HCT116 (cell line): ENCODE results near the gene SNX20. TPM values are rescaled to one million over a fixed set of nuclear protein-coding genes. Genes with fewer than 3 reads are reported as not detected.

Experiments used
- ATAC-seq: fragments of 200-7000 bp; cut with Tn5 transposase; 2 replicates; pipeline ENCODE4 v1.9.1; 2020; ENCODE audit warnings: mild to moderate bottlenecking, moderate library complexity
- BruUV-seq: library from RNA; stranded (reverse); fragments of 400-500 nt; replicated peaks from 2 replicates; lab custom pipeline; 2021; lab: Mats Ljungman, UMichigan
- CTCF ChIA-PET: fragments of 300-600 bp; sonication (Branson Sonifier 250); formaldehyde crosslinking; loops from one replicate; lab custom pipeline; 2021; ENCODE audit warnings: antibody characterized with exemption; lab: Charles Lee
- POLR2A ChIA-PET: fragments of 300-600, 350-600 bp; sonication (Branson Sonifier 250); formaldehyde crosslinking; loops from one replicate; lab custom pipeline; 2021; ENCODE audit warnings: antibody characterized with exemption; lab: Charles Lee
- RAD21 ChIA-PET, 2 experiments: fragments of 300-600 bp; sonication (Branson Sonifier 250); formaldehyde crosslinking; loops; one replicate each; lab custom pipeline; 2023; ENCODE audit warnings: low total read pairs in 2 of 2; ENCODE audit not compliant: uncharacterized antibody in 2 of 2, unreplicated experiment in 2 of 2, low non-redundant PET in 1 of 2; lab: Charles Lee
- DNase-seq: peaks from one replicate; pipeline ENCODE4 v3.0.0-alpha.2; 2010; ENCODE audit warnings: low read depth, low spot score
- H2AFZ ChIP-seq: fragments of 200-600 bp; shearing (Covaris generic), sonication (generic); 2 replicates; pipeline ENCODE4 v1.6.1; 2017; ENCODE audit warnings: low read depth, mixed run types, mixed read lengths, antibody characterized with exemption, low read length; ENCODE audit not compliant: poor library complexity, severe bottlenecking
- H3K27ac ChIP-seq: 2 replicates; pipeline ENCODE4 v1.5.1; 2012; ENCODE audit warnings: low read depth, low read length
- H3K27me3 ChIP-seq: fragments of 200-600 bp; sonication (generic); 2 replicates; pipeline ENCODE4 v1.6.1; 2016; ENCODE audit warnings: mixed run types, low read length, mixed read lengths; ENCODE audit not compliant: insufficient read depth
- H3K36me3 ChIP-seq, 2 experiments: fragments of 200-500 bp in 1 of 2; fragments of 200-600 bp in 1 of 2; sonication (Bioruptor generic) in 1 of 2; sonication (generic) in 1 of 2; 2 replicates each; pipeline versions ENCODE4 v1.5.1 to v1.6.1; 2014 to 2016; ENCODE audit warnings: low read length in 2 of 2, inconsistent platforms in 1 of 2, mixed read lengths in 1 of 2, mixed run types in 1 of 2; ENCODE audit not compliant: insufficient read depth in 2 of 2, control insufficient read depth in 1 of 2
- H3K4me1 ChIP-seq, 2 experiments: fragments of 200-600 bp in 1 of 2; sonication (generic) in 1 of 2; 2 replicates each; pipeline versions ENCODE4 v1.5.1 to v1.6.1; 2012 to 2017; ENCODE audit warnings: low read length in 2 of 2, inconsistent platforms in 1 of 2, mild to moderate bottlenecking in 1 of 2, mixed read lengths in 1 of 2, mixed run types in 1 of 2, moderate library complexity in 1 of 2; ENCODE audit not compliant: insufficient read depth in 2 of 2, control insufficient read depth in 1 of 2
- H3K4me2 ChIP-seq: fragments of 200-600 bp; sonication (generic); 2 replicates; pipeline ENCODE4 v1.6.1; 2017; ENCODE audit warnings: mixed run types, low read length, mixed read lengths
- H3K4me3 ChIP-seq, 2 experiments: fragments of 200-600 bp in 1 of 2; sonication (generic) in 1 of 2; replicated peaks in 1 of 2; 2 replicates each; pipeline ENCODE4 v1.5.1; 2011 to 2016; ENCODE audit warnings: low read length in 2 of 2, control low read depth in 1 of 2, low read depth in 1 of 2, mild to moderate bottlenecking in 1 of 2, mixed read lengths in 1 of 2, mixed run types in 1 of 2
- H3K79me2 ChIP-seq: fragments of 200-600 bp; sonication (generic); 2 replicates; pipeline ENCODE4 v1.6.1; 2017; ENCODE audit warnings: mild to moderate bottlenecking, mixed run types, low read length, moderate library complexity, mixed read lengths; ENCODE audit not compliant: insufficient read depth
- H3K9ac ChIP-seq: fragments of 200-600 bp; sonication (generic); 2 replicates; pipeline ENCODE4 v1.6.1; 2016; ENCODE audit warnings: low read length, mixed read lengths
- H3K9me2 ChIP-seq: fragments of 200-600 bp; sonication (generic), shearing (Covaris generic); 2 replicates; pipeline ENCODE4 v1.6.1; 2017; ENCODE audit warnings: mixed run types, mild to moderate bottlenecking, moderate library complexity; ENCODE audit not compliant: insufficient read depth
- H3K9me3 ChIP-seq, 2 experiments: fragments of 200-500 bp in 1 of 2; fragments of 200-600 bp in 1 of 2; sonication (Bioruptor generic) in 1 of 2; sonication (generic) in 1 of 2; 2 replicates each; pipeline ENCODE4 v1.6.1; 2014 to 2017; ENCODE audit warnings: low read length in 2 of 2, mixed read lengths in 2 of 2, inconsistent platforms in 1 of 2, low read depth in 1 of 2, mild to moderate bottlenecking in 1 of 2, mixed run types in 1 of 2, moderate library complexity in 1 of 2; ENCODE audit not compliant: control insufficient read depth in 1 of 2, insufficient read depth in 1 of 2
- H4K20me1 ChIP-seq: fragments of 200-600 bp; sonication (generic), shearing (Covaris generic); 2 replicates; pipeline ENCODE4 v1.6.1; 2017; ENCODE audit warnings: mixed run types, mild to moderate bottlenecking, moderate library complexity; ENCODE audit not compliant: insufficient read depth
- CBX3 ChIP-seq: IDR thresholded peaks from 2 replicates; pipeline ENCODE4 v1.6.1; 2012; ENCODE audit warnings: low read depth
- CEBPB ChIP-seq: IDR thresholded peaks from 2 replicates; pipeline ENCODE4 v1.6.1; 2012; ENCODE audit warnings: low read depth
- EGR1 ChIP-seq: IDR thresholded peaks from 2 replicates; pipeline ENCODE4 v1.6.1; 2012; ENCODE audit warnings: low read depth
- ELF1 ChIP-seq: IDR thresholded peaks from 2 replicates; pipeline ENCODE4 v1.6.1; 2012; ENCODE audit warnings: low read depth, borderline replicate concordance
- EZH2 ChIP-seq: fragments of 200-600 bp; sonication (generic); IDR thresholded peaks from 2 replicates; pipeline ENCODE4 v1.6.1; 2017; ENCODE audit warnings: antibody characterized with exemption, mixed run types
- FOSL1 ChIP-seq: IDR thresholded peaks from 2 replicates; pipeline ENCODE4 v1.6.1; 2012; ENCODE audit warnings: low read depth
- JUND ChIP-seq: IDR thresholded peaks from 2 replicates; pipeline ENCODE4 v1.6.1; 2012
- POLR2A ChIP-seq: IDR thresholded peaks from 2 replicates; pipeline ENCODE4 v1.7.0; 2011; ENCODE audit warnings: borderline replicate concordance; ENCODE audit not compliant: insufficient read depth, insufficient read length; ENCODE audit errors: extremely low read depth
- SIN3A ChIP-seq: IDR thresholded peaks from 2 replicates; pipeline ENCODE4 v1.6.1; 2012; ENCODE audit warnings: low read depth
- SP1 ChIP-seq: IDR thresholded peaks from 2 replicates; pipeline ENCODE4 v1.6.1; 2012; ENCODE audit warnings: low read depth
- SRF ChIP-seq: IDR thresholded peaks from 2 replicates; pipeline ENCODE4 v1.6.1; 2012; ENCODE audit warnings: low read depth
- TCF7L2 ChIP-seq: IDR thresholded peaks from 2 replicates; pipeline ENCODE4 v1.7.0; 2011; ENCODE audit warnings: borderline replicate concordance, inconsistent platforms; ENCODE audit not compliant: insufficient read depth, insufficient read length; ENCODE audit errors: extremely low read depth
- YY1 ChIP-seq: IDR thresholded peaks from 2 replicates; pipeline ENCODE4 v1.6.1; 2011; ENCODE audit warnings: low read length, low read depth, moderate library complexity, mild to moderate bottlenecking; ENCODE audit not compliant: insufficient replicate concordance; ENCODE audit errors: extremely low read depth
- ZFX ChIP-seq: fragments of 450-650 bp; IDR thresholded peaks from 2 replicates; pipeline ENCODE4 v1.6.1; 2017
- intact Hi-C: fragments of 100-400 bp; cut with micrococcal nuclease; formaldehyde crosslinking; loops from 2 replicates; pipeline ENCODE4 v1.10.0; 2022
- total RNA-seq: library from RNA; stranded (reverse); gene quantifications from one replicate; pipeline ENCODE4 v1.2.1, GENCODE V29; 2021; ENCODE audit not compliant: unreplicated experiment
- TF ChIP-seq, protein P1 (sequence below): IDR thresholded peaks from 2 replicates; pipeline ENCODE4 v1.6.1; 2011; ENCODE audit warnings: mild to moderate bottlenecking, low read length, moderate library complexity; ENCODE audit not compliant: insufficient replicate concordance; ENCODE audit errors: extremely low read depth
- TF ChIP-seq, protein P2 (sequence below), 3 experiments: fragments of 200-600 bp in 1 of 3; sonication (generic) in 1 of 3; IDR thresholded peaks in 2 of 3; conservative IDR thresholded peaks in 1 of 3; 2 replicates each; pipeline ENCODE4 v1.5.1; 2012 to 2017; ENCODE audit warnings: low read depth in 2 of 3, low read length in 2 of 3, antibody characterized with exemption in 1 of 3, borderline replicate concordance in 1 of 3, control low read depth in 1 of 3, mild to moderate bottlenecking in 1 of 3, mixed read lengths in 1 of 3, mixed run types in 1 of 3, moderate library complexity in 1 of 3; ENCODE audit not compliant: insufficient read depth in 1 of 3

Gene SNX20
- total RNA-seq, 1 experiment from 2014 or later, result 0.07 TPM

DNA sequence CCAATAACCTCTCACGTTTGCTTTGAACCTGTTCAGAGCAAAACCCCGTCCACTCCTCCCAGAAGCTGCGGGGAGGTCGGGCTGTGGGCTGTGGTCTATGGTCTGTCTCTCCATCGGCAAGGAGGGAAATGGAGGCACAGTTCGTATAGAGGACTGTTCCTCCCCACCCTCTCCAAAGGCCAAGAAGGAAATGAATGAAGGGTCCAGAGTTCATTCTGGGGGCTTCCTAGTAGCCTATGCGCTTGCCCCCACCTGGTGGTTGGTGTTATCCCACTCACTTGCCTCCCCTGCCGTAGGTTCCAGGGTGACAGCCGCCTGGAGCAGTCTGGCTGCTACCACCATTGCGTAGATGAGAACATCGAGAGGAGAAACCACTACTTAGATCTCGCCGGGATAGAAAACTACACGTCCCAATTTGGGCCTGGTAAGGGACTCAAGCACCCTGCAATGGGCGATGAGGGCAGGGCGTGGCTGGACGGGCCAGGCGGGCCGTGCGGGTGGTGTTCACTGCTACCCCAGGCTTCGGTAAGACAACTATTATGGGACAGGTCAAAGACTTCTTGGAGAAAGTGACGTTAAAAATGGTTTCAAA, 49.0 kb downstream of the SNX20 start:
- Histone ChIP-seq H3K79me2 (no peaks in the 10 kb centered on the region), H3K9ac (no peak overlapping the region), H3K9me2 (no peaks in the 10 kb centered on the region), H3K27me3 (no peaks in the 10 kb centered on the region), H3K4me1 (peaks cover 0 to 6% of the 10 kb centered on the region in 2 experiments; a peak in 1 of 4 replicates), H3K4me2 (no peak overlapping the region), H4K20me1 (no peaks in the 10 kb centered on the region), H3K27ac (no peak overlapping the region), H2AFZ (no peak overlapping the region), H3K4me3 (no peak overlapping the region), H3K36me3 (no peaks in the 10 kb centered on the region), H3K9me3 (no peaks in the 10 kb centered on the region)
- POLR2A ChIA-PET, result no interaction called here
- intact Hi-C loops, result no loop called here
- RAD21 ChIA-PET, result no interaction called here
- DNase-seq (no peak), ATAC-seq (no peak)
- no TSS peak for BruUV-seq
- TF ChIP-seq POLR2A (no peak), CEBPB (no peak), FOSL1 (no peak)
- CTCF ChIA-PET, result no interaction called here

DNA sequence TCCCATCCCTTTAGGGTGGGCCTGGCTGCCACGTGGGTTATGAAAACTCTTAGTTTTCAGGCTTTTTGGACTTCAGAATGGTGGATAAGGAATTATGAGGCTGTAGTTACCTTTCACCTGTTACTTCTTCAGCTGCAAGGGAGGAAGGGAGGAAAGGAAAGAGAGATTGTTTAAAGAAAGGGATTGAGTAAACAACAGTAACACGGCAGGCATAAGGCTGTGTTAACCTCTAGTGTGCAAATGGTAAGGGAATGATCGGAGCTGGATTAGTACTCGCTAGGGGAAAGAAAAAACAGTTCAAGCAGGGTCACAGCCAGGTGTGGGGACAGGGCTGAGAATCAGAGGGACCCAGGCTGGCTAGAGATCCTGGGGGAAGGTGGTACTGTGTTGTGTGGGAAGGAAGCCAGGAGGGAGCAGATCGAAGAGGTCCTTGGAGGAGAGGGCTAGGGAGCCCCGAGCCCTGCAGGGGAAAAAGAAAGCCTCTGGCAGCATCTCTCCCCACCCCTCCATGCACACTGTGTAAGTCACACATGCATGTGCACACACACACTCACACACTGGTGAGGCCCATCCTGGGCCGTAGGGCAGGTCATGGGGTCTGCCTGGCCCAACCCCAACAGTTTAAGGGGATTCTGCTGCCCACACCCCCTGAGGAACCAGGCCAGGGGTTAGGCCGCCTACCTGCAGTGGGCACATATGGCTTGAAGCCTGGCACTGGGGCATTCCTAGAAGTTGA, 49.7 kb downstream of the SNX20 start:
- no peaks in the 10 kb centered on the region for H3K27me3 ChIP-seq
- no peaks in the 10 kb centered on the region for H3K9me3 ChIP-seq
- no peaks in the 10 kb centered on the region for H3K36me3 ChIP-seq
- H3K4me3 ChIP-seq, result no peak overlapping the region
- POLR2A ChIA-PET, result no interaction called here
- peaks cover 0 to 6% of the 10 kb centered on the region in 2 experiments; a peak in 1 of 4 replicates for H3K4me1 ChIP-seq
- DNase-seq (no peak), ATAC-seq (no peak)
- CTCF ChIA-PET, result no interaction called here
- no peaks in the 10 kb centered on the region for H3K79me2 ChIP-seq
- H3K27ac ChIP-seq, result no peak overlapping the region
- H3K9ac ChIP-seq, result no peak overlapping the region
- no peak overlapping the region for H3K4me2 ChIP-seq
- H2AFZ ChIP-seq, result no peak overlapping the region
- RAD21 ChIA-PET, result no interaction called here
- H4K20me1 ChIP-seq, result no peaks in the 10 kb centered on the region
- no peaks in the 10 kb centered on the region for H3K9me2 ChIP-seq
- no TSS peak for BruUV-seq
- intact Hi-C loops, result no loop called here
- no peak for TF ChIP-seq JUND
- no peak for TF ChIP-seq SRF
- TF ChIP-seq, protein P1, sequence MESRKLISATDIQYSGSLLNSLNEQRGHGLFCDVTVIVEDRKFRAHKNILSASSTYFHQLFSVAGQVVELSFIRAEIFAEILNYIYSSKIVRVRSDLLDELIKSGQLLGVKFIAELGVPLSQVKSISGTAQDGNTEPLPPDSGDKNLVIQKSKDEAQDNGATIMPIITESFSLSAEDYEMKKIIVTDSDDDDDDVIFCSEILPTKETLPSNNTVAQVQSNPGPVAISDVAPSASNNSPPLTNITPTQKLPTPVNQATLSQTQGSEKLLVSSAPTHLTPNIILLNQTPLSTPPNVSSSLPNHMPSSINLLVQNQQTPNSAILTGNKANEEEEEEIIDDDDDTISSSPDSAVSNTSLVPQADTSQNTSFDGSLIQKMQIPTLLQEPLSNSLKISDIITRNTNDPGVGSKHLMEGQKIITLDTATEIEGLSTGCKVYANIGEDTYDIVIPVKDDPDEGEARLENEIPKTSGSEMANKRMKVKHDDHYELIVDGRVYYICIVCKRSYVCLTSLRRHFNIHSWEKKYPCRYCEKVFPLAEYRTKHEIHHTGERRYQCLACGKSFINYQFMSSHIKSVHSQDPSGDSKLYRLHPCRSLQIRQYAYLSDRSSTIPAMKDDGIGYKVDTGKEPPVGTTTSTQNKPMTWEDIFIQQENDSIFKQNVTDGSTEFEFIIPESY, result no peak
- TF ChIP-seq ZFX, result no peak
- TF ChIP-seq, protein P2, sequence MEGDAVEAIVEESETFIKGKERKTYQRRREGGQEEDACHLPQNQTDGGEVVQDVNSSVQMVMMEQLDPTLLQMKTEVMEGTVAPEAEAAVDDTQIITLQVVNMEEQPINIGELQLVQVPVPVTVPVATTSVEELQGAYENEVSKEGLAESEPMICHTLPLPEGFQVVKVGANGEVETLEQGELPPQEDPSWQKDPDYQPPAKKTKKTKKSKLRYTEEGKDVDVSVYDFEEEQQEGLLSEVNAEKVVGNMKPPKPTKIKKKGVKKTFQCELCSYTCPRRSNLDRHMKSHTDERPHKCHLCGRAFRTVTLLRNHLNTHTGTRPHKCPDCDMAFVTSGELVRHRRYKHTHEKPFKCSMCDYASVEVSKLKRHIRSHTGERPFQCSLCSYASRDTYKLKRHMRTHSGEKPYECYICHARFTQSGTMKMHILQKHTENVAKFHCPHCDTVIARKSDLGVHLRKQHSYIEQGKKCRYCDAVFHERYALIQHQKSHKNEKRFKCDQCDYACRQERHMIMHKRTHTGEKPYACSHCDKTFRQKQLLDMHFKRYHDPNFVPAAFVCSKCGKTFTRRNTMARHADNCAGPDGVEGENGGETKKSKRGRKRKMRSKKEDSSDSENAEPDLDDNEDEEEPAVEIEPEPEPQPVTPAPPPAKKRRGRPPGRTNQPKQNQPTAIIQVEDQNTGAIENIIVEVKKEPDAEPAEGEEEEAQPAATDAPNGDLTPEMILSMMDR (IDR thresholded peaks at IDR 0.05 in 2 of 3, conservative IDR thresholded peaks at IDR 0.05 in 1 of 3; ENCODE audit: borderline replicate concordance in 1 of 3, insufficient read depth in 1 of 3, low read depth in 2 of 3, low read length in 2 of 3), result no peak
- TF ChIP-seq TCF7L2, result no peak
- TF ChIP-seq ELF1, result no peak
- TF ChIP-seq CBX3, result no peak
- TF ChIP-seq SP1, result no peak
- no peak for TF ChIP-seq EGR1
- no peak for TF ChIP-seq SIN3A
- no peak for TF ChIP-seq YY1
- TF ChIP-seq CEBPB, result no peak
- TF ChIP-seq EZH2, result no peak
